HCT116 (cell line): ENCODE measurements around the gene MINK1.
A peak's percentile ranks its signal among the peaks of the same experiment; 100 is the strongest.

ENCODE experiments used
- CEBPB ChIP-seq: IDR thresholded peaks from 2 replicates; pipeline ENCODE4 v1.6.1; 2012; ENCODE audit warnings: low read depth
- CTCF ChIP-seq, 3 experiments: fragments of 200-600 bp in 1 of 3; sonication (generic) in 1 of 3; IDR thresholded peaks in 2 of 3; conservative IDR thresholded peaks in 1 of 3; 2 replicates each; pipeline ENCODE4 v1.5.1; 2012 to 2017; ENCODE audit warnings: low read depth in 2 of 3, low read length in 2 of 3, antibody characterized with exemption in 1 of 3, borderline replicate concordance in 1 of 3, control low read depth in 1 of 3, mild to moderate bottlenecking in 1 of 3, mixed read lengths in 1 of 3, mixed run types in 1 of 3, moderate library complexity in 1 of 3; ENCODE audit not compliant: insufficient read depth in 1 of 3
- EZH2 ChIP-seq: fragments of 200-600 bp; sonication (generic); IDR thresholded peaks from 2 replicates; pipeline ENCODE4 v1.6.1; 2017; ENCODE audit warnings: antibody characterized with exemption, mixed run types
- JUND ChIP-seq: IDR thresholded peaks from 2 replicates; pipeline ENCODE4 v1.6.1; 2012
- POLR2A ChIP-seq: IDR thresholded peaks from 2 replicates; pipeline ENCODE4 v1.7.0; 2011; ENCODE audit warnings: borderline replicate concordance; ENCODE audit not compliant: insufficient read depth, insufficient read length; ENCODE audit errors: extremely low read depth
- POLR2AphosphoS5 ChIP-seq: IDR thresholded peaks from 2 replicates; pipeline ENCODE4 v1.6.1; 2011; ENCODE audit warnings: mild to moderate bottlenecking, low read depth, low read length, moderate library complexity
- SIN3A ChIP-seq: IDR thresholded peaks from 2 replicates; pipeline ENCODE4 v1.6.1; 2012; ENCODE audit warnings: low read depth
- SP1 ChIP-seq: IDR thresholded peaks from 2 replicates; pipeline ENCODE4 v1.6.1; 2012; ENCODE audit warnings: low read depth
- ZBTB33 ChIP-seq: IDR thresholded peaks from 2 replicates; pipeline ENCODE4 v1.6.1; 2011; ENCODE audit warnings: mild to moderate bottlenecking, low read length, moderate library complexity; ENCODE audit not compliant: insufficient replicate concordance; ENCODE audit errors: extremely low read depth

- TF ChIP-seq EZH2 (no peak), POLR2A (no peak), CTCF (IDR thresholded peaks at IDR 0.05 in 2 of 3, conservative IDR thresholded peaks at IDR 0.05 in 1 of 3; ENCODE audit: borderline replicate concordance in 1 of 3, insufficient read depth in 1 of 3, low read depth in 2 of 3, low read length in 2 of 3) (no peak), ZBTB33 (no peak), JUND (no peak), SIN3A (no peak), CEBPB (no peak), SP1 (no peak), POLR2AphosphoS5 (peak; percentile 64)
Observed at GRCh38 chr17:4940555-4941318, 107.6 kb downstream of the MINK1 start.
